ENCODE data around the gene OBI1. TPM values are rescaled to one million over a fixed set of nuclear protein-coding genes. Genes with fewer than 3 reads are reported as not detected.

The OBI1 gene
- total RNA-seq, 3 donors from 2014 or later (not counting 1 experiment from before 2014, with no cell fraction given) = 4.9 to 7.8 (median 5.1) TPM

- Histone ChIP-seq H3K27me3 (ENCODE audit: control insufficient read depth, insufficient read depth, low read length) (no peaks in the 10 kb centered on the region), H3K27ac (ENCODE audit: low read length) (no peak overlapping the region), H3K4me3 (ENCODE audit: low read length) (no peak overlapping the region), H3K36me3 (ENCODE audit: control insufficient read depth, insufficient read depth, low read length) (no peaks in the 10 kb centered on the region), H3K9me3 (ENCODE audit: control insufficient read depth, insufficient read depth, low read length) (no peaks in the 10 kb centered on the region), H3K4me1 (ENCODE audit: control insufficient read depth, insufficient read depth, low read length) (peaks cover 6% of the 10 kb centered on the region)
- H3K9me3 Mint-ChIP-seq = no peaks in the 10 kb centered on the region
- ATAC-seq (no peak), DNase-seq (no peak)
- peak overlapping the region; percentile 44 for H3K27ac Mint-ChIP-seq
- no peak overlapping the region for H3K4me3 Mint-ChIP-seq
- 93% methylated on average over 2 of the region's 3 CpGs for WGBS (ENCODE audit: insufficient coverage)
- no peaks in the 10 kb centered on the region for H3K36me3 Mint-ChIP-seq
- intact Hi-C loops (cut with micrococcal nuclease) = loop anchor here (10.0 kb wide), 1 partner anchor 750 kb away; the partner anchor contains the start of gene RBM26
- no peaks in the 10 kb centered on the region for H3K27me3 Mint-ChIP-seq (ENCODE audit: low read depth in 2 of 2)
- H3K4me1 Mint-ChIP-seq = peaks cover 41 to 48% of the 10 kb centered on the region in 2 donors
- TF ChIP-seq, protein P1, sequence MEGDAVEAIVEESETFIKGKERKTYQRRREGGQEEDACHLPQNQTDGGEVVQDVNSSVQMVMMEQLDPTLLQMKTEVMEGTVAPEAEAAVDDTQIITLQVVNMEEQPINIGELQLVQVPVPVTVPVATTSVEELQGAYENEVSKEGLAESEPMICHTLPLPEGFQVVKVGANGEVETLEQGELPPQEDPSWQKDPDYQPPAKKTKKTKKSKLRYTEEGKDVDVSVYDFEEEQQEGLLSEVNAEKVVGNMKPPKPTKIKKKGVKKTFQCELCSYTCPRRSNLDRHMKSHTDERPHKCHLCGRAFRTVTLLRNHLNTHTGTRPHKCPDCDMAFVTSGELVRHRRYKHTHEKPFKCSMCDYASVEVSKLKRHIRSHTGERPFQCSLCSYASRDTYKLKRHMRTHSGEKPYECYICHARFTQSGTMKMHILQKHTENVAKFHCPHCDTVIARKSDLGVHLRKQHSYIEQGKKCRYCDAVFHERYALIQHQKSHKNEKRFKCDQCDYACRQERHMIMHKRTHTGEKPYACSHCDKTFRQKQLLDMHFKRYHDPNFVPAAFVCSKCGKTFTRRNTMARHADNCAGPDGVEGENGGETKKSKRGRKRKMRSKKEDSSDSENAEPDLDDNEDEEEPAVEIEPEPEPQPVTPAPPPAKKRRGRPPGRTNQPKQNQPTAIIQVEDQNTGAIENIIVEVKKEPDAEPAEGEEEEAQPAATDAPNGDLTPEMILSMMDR (IDR thresholded peaks at IDR 0.05) = no peak
Measured at GRCh38 chr13:78655007-78655406, 3.9 kb downstream of the OBI1 start.

DNA sequence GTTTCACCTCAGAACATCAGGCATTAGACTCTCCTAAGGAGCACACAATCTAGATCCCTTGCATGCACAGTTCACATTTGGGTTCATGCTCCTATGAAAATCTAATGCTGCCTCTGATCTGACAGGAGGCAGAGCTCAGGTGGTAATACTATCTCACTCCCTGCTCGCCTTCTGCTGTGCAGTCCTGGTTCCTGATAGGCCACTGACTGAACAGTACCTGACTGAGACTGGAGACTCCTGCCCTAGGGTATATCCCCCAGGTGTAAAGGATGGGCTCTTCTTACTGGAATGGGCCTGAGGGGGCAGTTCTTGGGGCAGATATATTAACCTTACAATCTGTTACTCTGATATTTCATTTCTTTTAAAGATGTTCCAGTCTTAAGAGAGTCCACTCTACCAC is 6.3 kb downstream of the OBI1 start:
- intact Hi-C loops (cut with micrococcal nuclease) = loop anchor here (10.0 kb wide), 1 partner anchor 752 kb away; the partner anchor contains the start of gene RBM26
- H3K27me3 Mint-ChIP-seq (ENCODE audit: low read depth in 2 of 2) = no peaks in the 10 kb centered on the region
- peaks cover 19 to 25% of the 10 kb centered on the region in 2 donors for H3K4me1 Mint-ChIP-seq
- H3K4me3 ChIP-seq (ENCODE audit: low read length) = no peak overlapping the region
- no peaks in the 10 kb centered on the region for H3K27me3 ChIP-seq (ENCODE audit: control insufficient read depth, insufficient read depth, low read length)
- H3K9me3 ChIP-seq (ENCODE audit: control insufficient read depth, insufficient read depth, low read length) = no peaks in the 10 kb centered on the region
- H3K4me3 Mint-ChIP-seq = no peak overlapping the region
- H3K27ac ChIP-seq (ENCODE audit: low read length) = no peak overlapping the region
- no peaks in the 10 kb centered on the region for H3K36me3 Mint-ChIP-seq
- no peak for DNase-seq
- TF ChIP-seq, protein P1 (IDR thresholded peaks at IDR 0.05) = no peak
- no peaks in the 10 kb centered on the region for H3K36me3 ChIP-seq (ENCODE audit: control insufficient read depth, insufficient read depth, low read length)
- WGBS (ENCODE audit: insufficient coverage) = 63% methylated on average over 1 of the region's 1 CpG
- peaks cover 1% of the 10 kb centered on the region for H3K4me1 ChIP-seq (ENCODE audit: control insufficient read depth, insufficient read depth, low read length)
- no peak for ATAC-seq
- H3K9me3 Mint-ChIP-seq = no peaks in the 10 kb centered on the region
- H3K27ac Mint-ChIP-seq = no peak overlapping the region

- no peak for ATAC-seq
- H3K36me3 Mint-ChIP-seq = no peaks in the 10 kb centered on the region
- no peak overlapping the region for H3K27ac ChIP-seq (ENCODE audit: low read length)
- no peaks in the 10 kb centered on the region for H3K9me3 Mint-ChIP-seq
- no peak for DNase-seq
- H3K4me3 ChIP-seq (ENCODE audit: low read length) = no peak overlapping the region
- no peaks in the 10 kb centered on the region for H3K4me1 ChIP-seq (ENCODE audit: control insufficient read depth, insufficient read depth, low read length)
- H3K4me1 Mint-ChIP-seq = peaks cover 22 to 26% of the 10 kb centered on the region in 2 donors
- H3K27ac Mint-ChIP-seq = no peak overlapping the region
- WGBS (ENCODE audit: insufficient coverage) = 92% methylated on average over 2 of the region's 2 CpGs
- no peaks in the 10 kb centered on the region for H3K9me3 ChIP-seq (ENCODE audit: control insufficient read depth, insufficient read depth, low read length)
- TF ChIP-seq, protein P1 (IDR thresholded peaks at IDR 0.05) = no peak
- no peak overlapping the region for H3K4me3 Mint-ChIP-seq
- H3K27me3 Mint-ChIP-seq (ENCODE audit: low read depth in 2 of 2) = no peaks in the 10 kb centered on the region
- no peaks in the 10 kb centered on the region for H3K27me3 ChIP-seq (ENCODE audit: control insufficient read depth, insufficient read depth, low read length)
- intact Hi-C loops (cut with micrococcal nuclease) = loop anchor here (10.0 kb wide), 1 partner anchor 754 kb away; the partner anchor contains the start of gene RBM26
- no peaks in the 10 kb centered on the region for H3K36me3 ChIP-seq (ENCODE audit: control insufficient read depth, insufficient read depth, low read length)
Measured at GRCh38 chr13:78650717-78651083, 8.3 kb downstream of the OBI1 start.
